ENCODE measurements around the gene PSMF1. TPM values are rescaled to one million over a fixed set of nuclear protein-coding genes. Genes with fewer than 3 reads are reported as not detected.

PSMF1 gene, protein sequence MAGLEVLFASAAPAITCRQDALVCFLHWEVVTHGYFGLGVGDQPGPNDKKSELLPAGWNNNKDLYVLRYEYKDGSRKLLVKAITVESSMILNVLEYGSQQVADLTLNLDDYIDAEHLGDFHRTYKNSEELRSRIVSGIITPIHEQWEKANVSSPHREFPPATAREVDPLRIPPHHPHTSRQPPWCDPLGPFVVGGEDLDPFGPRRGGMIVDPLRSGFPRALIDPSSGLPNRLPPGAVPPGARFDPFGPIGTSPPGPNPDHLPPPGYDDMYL
- total RNA-seq (100 to 1,000 TPM in 6 of 9 donors, 10 to 100 TPM in 3; 38.0 to 363 (median 126) TPM), polyA plus RNA-seq (100 to 1,000 TPM in 1 of 3 donors, 10 to 100 TPM in 2; 24.8 to 136 (median 30.0) TPM)
- long read RNA-seq, donor 1, full-length matches to known transcripts: 41 of 51 reads
- long read RNA-seq, donor 1, partial matches to known transcripts: 10 of 51 reads
- long read RNA-seq, donor 1, other reads (novel, unspliced or antisense): 0 of 51 reads
- long read RNA-seq, donor 2, full-length matches to known transcripts: 32 of 32 reads
- long read RNA-seq, donor 2, partial matches to known transcripts: 0 of 32 reads
- long read RNA-seq, donor 2, other reads (novel, unspliced or antisense): 0 of 32 reads
- long read RNA-seq, donor 3, full-length matches to known transcripts: 29 of 29 reads
- long read RNA-seq, donor 3, partial matches to known transcripts: 0 of 29 reads
- long read RNA-seq, donor 3, other reads (novel, unspliced or antisense): 0 of 29 reads
- long read RNA-seq, donor 4, full-length matches to known transcripts: 75 of 93 reads
- long read RNA-seq, donor 4, partial matches to known transcripts: 4 of 93 reads
- long read RNA-seq, donor 4, other reads (novel, unspliced or antisense): 14 of 93 reads
- long read RNA-seq, donor 5, full-length matches to known transcripts: 200 of 211 reads
- long read RNA-seq, donor 5, partial matches to known transcripts: 3 of 211 reads
- long read RNA-seq, donor 5, other reads (novel, unspliced or antisense): 8 of 211 reads
- long read RNA-seq, donor 6, full-length matches to known transcripts: 61 of 76 reads
- long read RNA-seq, donor 6, partial matches to known transcripts: 1 of 76 reads
- long read RNA-seq, donor 6, other reads (novel, unspliced or antisense): 14 of 76 reads
- long read RNA-seq, donor 7, full-length matches to known transcripts: 23 of 28 reads
- long read RNA-seq, donor 7, partial matches to known transcripts: 5 of 28 reads
- long read RNA-seq, donor 7, other reads (novel, unspliced or antisense): 0 of 28 reads
- long read RNA-seq, donor 8, full-length matches to known transcripts: 42 of 47 reads
- long read RNA-seq, donor 8, partial matches to known transcripts: 5 of 47 reads
- long read RNA-seq, donor 8, other reads (novel, unspliced or antisense): 0 of 47 reads
- long read RNA-seq, donor 9, full-length matches to known transcripts: 27 of 27 reads
- long read RNA-seq, donor 9, partial matches to known transcripts: 0 of 27 reads
- long read RNA-seq, donor 9, other reads (novel, unspliced or antisense): 0 of 27 reads
- long read RNA-seq, donor 10, full-length matches to known transcripts: 21 of 28 reads
- long read RNA-seq, donor 10, partial matches to known transcripts: 7 of 28 reads
- long read RNA-seq, donor 10, other reads (novel, unspliced or antisense): 0 of 28 reads

DNA sequence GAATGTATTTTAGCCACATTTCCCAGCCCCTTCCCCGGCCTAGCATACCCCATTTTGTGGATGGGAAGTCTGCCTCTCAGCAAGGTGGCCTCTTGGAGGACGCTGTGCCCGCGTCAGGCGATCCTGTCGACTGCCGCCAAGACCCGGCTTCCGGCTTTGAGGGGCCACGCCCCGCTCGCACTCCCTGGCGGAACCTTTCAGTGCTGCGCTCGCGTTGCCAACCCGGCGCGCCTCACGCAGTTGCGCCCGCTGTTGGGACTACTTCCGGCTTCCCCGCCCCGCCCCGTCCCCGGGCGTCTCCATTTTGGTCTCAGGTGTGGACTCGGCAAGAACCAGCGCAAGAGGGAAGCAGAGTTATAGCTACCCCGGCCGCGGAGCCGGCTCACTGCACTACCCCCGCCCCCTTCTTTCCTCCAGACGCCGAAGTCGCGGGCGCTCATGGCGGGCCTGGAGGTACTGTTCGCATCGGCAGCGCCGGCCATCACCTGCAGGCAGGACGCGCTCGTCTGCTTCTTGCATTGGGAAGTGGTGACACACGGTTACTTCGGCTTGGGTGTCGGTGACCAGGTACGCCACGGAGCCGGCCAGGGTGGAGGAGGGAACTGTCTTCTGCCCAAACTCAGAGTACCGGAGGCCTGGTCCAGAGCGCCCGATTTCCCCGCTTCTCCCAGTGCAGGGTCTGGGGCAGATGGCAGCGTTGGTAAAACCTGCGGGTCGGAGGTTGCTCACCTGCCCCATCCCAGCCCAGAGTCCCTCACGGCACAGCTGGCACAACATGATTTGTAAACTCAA lies at the start of gene PSMF1:
Gene PSMF1, plus strand, starts transcription at position 267 of the 792 bp plus-strand sequence. Its CDS starts 172 bp downstream, at position 439.
- intact Hi-C loops (cut with DNase I): loop anchor here in 1 of 2 donors (10.0 kb wide), 1 partner anchor 294 kb away; no protein-coding TSS in a partner anchor
- Histone ChIP-seq H3K4me1 (replicated peaks in 1 of 2) (peaks cover 36 to 52% of the 10 kb centered on the region in 2 donors), H3K27ac (peak within 1 kb of the TSS in 4 of 5 donors; percentile 14 to 82 (median 70)), H3K4me3 (peak within 1 kb of the TSS; percentile 13 to 95 (median 84)), H3K9me3 (replicated peaks in 1 of 3) (no peaks in the 10 kb centered on the region), H3K27me3 (no peaks in the 10 kb centered on the region), H3K36me3 (replicated peaks in 1 of 2) (no peaks in the 10 kb centered on the region)
- WGBS, 4 donors: 0 to 1% (median 1%) methylated on average over 34 to 62 of the region's 62 CpGs
- peak in 1 of 2 donors; percentile 49 for TF ChIP-seq POLR2A (IDR thresholded peaks at IDR 0.05)
- TF ChIP-seq, protein P1, sequence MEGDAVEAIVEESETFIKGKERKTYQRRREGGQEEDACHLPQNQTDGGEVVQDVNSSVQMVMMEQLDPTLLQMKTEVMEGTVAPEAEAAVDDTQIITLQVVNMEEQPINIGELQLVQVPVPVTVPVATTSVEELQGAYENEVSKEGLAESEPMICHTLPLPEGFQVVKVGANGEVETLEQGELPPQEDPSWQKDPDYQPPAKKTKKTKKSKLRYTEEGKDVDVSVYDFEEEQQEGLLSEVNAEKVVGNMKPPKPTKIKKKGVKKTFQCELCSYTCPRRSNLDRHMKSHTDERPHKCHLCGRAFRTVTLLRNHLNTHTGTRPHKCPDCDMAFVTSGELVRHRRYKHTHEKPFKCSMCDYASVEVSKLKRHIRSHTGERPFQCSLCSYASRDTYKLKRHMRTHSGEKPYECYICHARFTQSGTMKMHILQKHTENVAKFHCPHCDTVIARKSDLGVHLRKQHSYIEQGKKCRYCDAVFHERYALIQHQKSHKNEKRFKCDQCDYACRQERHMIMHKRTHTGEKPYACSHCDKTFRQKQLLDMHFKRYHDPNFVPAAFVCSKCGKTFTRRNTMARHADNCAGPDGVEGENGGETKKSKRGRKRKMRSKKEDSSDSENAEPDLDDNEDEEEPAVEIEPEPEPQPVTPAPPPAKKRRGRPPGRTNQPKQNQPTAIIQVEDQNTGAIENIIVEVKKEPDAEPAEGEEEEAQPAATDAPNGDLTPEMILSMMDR (IDR thresholded peaks at IDR 0.05): peak in 2 of 6 experiments; percentile 32 to 37
- peak; percentile 92 to 97 (median 95) for DNase-seq

DNA sequence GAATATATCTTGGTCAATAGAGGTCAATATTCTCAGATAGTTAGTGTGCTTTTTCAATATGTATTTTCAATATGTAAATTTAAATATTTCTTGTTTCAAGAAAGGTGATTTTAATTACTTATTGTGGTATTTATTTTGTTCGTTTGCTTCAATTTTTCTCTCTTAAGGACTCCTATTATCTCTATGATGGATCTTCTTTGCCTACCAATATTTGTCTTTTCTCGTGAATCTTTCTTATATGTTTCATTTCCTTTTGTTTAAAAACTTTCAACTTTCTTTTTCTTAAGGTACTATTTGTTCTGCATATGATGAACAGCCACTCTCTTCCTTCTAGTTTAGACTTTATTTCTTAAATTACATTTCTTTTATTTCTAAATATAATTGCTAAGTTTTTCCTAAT lies 46.1 kb upstream of the PSMF1 start:
- Histone ChIP-seq H3K4me3 (no peak overlapping the region), H3K36me3 (replicated peaks in 1 of 2) (no peaks in the 10 kb centered on the region), H3K27ac (no peak overlapping the region), H3K4me1 (replicated peaks in 1 of 2) (no peaks in the 10 kb centered on the region), H3K27me3 (no peaks in the 10 kb centered on the region), H3K9me3 (replicated peaks in 1 of 3) (no peaks in the 10 kb centered on the region)
- 76 to 90% (median 81%) methylated on average over 2 of the region's 2 CpGs for WGBS, 4 donors
- DNase-seq: no peak
- intact Hi-C loops (cut with DNase I): no loop called here
- TF ChIP-seq, protein P1 (IDR thresholded peaks at IDR 0.05): no peak
- no peak for TF ChIP-seq POLR2A (IDR thresholded peaks at IDR 0.05)

DNA sequence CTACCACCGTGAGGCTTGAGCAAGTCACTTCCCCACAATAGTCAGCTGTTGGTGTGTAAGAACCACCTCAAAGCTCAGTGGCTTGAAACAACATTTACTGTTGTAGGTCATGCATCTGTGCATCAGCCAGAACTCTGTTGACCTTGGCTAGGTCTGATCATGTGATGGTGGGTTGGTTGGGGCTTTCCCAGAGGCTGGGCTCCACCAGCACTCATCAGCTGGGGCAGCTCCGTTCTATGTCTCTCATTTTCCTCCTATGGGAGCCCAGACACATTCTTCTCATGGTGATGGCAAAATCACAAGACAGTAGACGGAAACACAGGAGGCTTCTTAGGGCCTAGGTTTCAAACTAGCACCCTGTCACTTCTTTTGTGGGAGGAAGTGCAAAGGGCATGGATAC lies 42.8 kb upstream of the PSMF1 start:
- intact Hi-C loops (cut with DNase I): no loop called here
- H3K4me1 ChIP-seq (replicated peaks in 1 of 2): no peaks in the 10 kb centered on the region
- TF ChIP-seq, protein P1 (IDR thresholded peaks at IDR 0.05): no peak
- no peak for TF ChIP-seq POLR2A (IDR thresholded peaks at IDR 0.05)
- H3K9me3 ChIP-seq (replicated peaks in 1 of 3): no peaks in the 10 kb centered on the region
- 80 to 88% (median 86%) methylated on average over 3 of the region's 3 CpGs for WGBS, 4 donors
- H3K27ac ChIP-seq: no peak overlapping the region
- DNase-seq: no peak
- no peak overlapping the region for H3K4me3 ChIP-seq
- no peaks in the 10 kb centered on the region for H3K27me3 ChIP-seq
- H3K36me3 ChIP-seq (replicated peaks in 1 of 2): no peaks in the 10 kb centered on the region
